ENCODE results near the gene SCN8A.

The SCN8A gene

DNA sequence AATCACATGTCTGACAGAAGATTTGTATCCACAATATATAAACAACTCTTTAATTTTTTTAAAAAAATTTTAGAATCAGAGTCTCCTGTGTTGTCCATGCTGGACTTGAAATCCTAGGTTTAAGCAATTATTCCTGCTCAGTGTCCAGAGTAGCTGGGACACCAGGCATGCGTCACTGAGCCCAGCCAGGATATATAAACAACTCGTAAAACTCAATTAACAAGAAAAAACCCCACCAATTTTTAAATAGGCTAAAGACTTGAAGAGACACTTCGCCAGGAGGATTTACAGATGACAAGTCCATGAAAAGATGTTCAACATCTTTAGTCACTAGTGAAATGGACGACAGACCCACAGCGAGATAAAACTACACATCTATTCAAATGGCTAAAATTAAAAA lies 2.0 kb upstream of the SCN8A start:
- no peak for DNase-seq (ENCODE audit: extremely low read depth, low read depth)
- H3K4me3 ChIP-seq (replicated peaks; ENCODE audit: low read depth, low read length) = no peak overlapping the region
- TF ChIP-seq, protein P1, sequence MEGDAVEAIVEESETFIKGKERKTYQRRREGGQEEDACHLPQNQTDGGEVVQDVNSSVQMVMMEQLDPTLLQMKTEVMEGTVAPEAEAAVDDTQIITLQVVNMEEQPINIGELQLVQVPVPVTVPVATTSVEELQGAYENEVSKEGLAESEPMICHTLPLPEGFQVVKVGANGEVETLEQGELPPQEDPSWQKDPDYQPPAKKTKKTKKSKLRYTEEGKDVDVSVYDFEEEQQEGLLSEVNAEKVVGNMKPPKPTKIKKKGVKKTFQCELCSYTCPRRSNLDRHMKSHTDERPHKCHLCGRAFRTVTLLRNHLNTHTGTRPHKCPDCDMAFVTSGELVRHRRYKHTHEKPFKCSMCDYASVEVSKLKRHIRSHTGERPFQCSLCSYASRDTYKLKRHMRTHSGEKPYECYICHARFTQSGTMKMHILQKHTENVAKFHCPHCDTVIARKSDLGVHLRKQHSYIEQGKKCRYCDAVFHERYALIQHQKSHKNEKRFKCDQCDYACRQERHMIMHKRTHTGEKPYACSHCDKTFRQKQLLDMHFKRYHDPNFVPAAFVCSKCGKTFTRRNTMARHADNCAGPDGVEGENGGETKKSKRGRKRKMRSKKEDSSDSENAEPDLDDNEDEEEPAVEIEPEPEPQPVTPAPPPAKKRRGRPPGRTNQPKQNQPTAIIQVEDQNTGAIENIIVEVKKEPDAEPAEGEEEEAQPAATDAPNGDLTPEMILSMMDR (IDR thresholded peaks at IDR 0.05; ENCODE audit: low read depth, low read length, missing control alignments) = no peak

- TF ChIP-seq, protein P1 (IDR thresholded peaks at IDR 0.05; ENCODE audit: low read depth, low read length, missing control alignments) = no peak
- peak overlapping the region; percentile 62 for H3K4me3 ChIP-seq (replicated peaks; ENCODE audit: low read depth, low read length)
Observed at GRCh38 chr12:51589557-51590176, 1.4 kb upstream of the SCN8A start.

GRCh38 chr12:51590347-51591015 lies 552 bp upstream of the SCN8A start:
- peak overlapping the region; percentile 62 for H3K4me3 ChIP-seq (replicated peaks; ENCODE audit: low read depth, low read length)
- DNase-seq (ENCODE audit: extremely low read depth, low read depth) = no peak
- TF ChIP-seq, protein P1 (IDR thresholded peaks at IDR 0.05; ENCODE audit: low read depth, low read length, missing control alignments) = peak; percentile 24

More at GRCh38 chr12:51589557-51590176, 1.4 kb upstream of the SCN8A start:
- no peak for DNase-seq (ENCODE audit: extremely low read depth, low read depth)

- peak overlapping the region; percentile 82 for H3K4me3 ChIP-seq (replicated peaks; ENCODE audit: low read depth, low read length)
- DNase-seq (ENCODE audit: extremely low read depth, low read depth) = peak; percentile 66
- TF ChIP-seq, protein P1 (IDR thresholded peaks at IDR 0.05; ENCODE audit: low read depth, low read length, missing control alignments) = no peak
Observed at GRCh38 chr12:51592034-51592705, 1.1 kb downstream of the SCN8A start.

DNA sequence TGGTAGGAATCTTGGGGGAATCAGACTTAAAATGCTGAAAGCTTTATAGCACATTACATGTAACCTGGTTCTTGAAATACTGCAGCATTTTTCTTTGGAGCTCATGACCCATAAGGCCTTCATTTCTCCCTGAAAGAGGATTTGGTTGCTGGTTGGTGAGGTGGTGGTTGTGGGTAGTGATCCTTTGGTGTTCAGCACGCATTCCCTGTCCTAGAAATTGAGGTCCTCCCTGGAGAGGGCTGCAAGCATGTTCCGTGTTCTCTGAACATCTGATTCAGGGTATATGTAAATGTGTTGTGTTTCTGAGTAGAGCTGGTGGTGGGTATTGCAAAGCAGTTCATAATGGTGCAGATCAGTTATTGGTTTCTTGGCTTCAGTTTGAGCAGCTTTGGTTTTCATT lies 2.0 kb downstream of the SCN8A start:
- H3K4me3 ChIP-seq (replicated peaks; ENCODE audit: low read depth, low read length) = no peak overlapping the region
- TF ChIP-seq, protein P1 (IDR thresholded peaks at IDR 0.05; ENCODE audit: low read depth, low read length, missing control alignments) = no peak

GRCh38 chr12:51593539-51593938 lies 2.5 kb downstream of the SCN8A start:
- peak; percentile 32 for DNase-seq (ENCODE audit: extremely low read depth, low read depth)
- H3K4me3 ChIP-seq (replicated peaks; ENCODE audit: low read depth, low read length) = no peak overlapping the region
- TF ChIP-seq, protein P1 (IDR thresholded peaks at IDR 0.05; ENCODE audit: low read depth, low read length, missing control alignments) = no peak

More for the DNA sequence above, 2.0 kb downstream of the SCN8A start:
- DNase-seq (ENCODE audit: extremely low read depth, low read depth) = no peak

Data from HFF-Myc (cell line).